Measurements from ENCODE around the gene CD109.
"Not testable (repeated sequence)": the region's sequence is repeated elsewhere in the genome, so short reads cannot be mapped to it uniquely, and the experiment has no call there.

- TF ChIP-seq, protein P1, sequence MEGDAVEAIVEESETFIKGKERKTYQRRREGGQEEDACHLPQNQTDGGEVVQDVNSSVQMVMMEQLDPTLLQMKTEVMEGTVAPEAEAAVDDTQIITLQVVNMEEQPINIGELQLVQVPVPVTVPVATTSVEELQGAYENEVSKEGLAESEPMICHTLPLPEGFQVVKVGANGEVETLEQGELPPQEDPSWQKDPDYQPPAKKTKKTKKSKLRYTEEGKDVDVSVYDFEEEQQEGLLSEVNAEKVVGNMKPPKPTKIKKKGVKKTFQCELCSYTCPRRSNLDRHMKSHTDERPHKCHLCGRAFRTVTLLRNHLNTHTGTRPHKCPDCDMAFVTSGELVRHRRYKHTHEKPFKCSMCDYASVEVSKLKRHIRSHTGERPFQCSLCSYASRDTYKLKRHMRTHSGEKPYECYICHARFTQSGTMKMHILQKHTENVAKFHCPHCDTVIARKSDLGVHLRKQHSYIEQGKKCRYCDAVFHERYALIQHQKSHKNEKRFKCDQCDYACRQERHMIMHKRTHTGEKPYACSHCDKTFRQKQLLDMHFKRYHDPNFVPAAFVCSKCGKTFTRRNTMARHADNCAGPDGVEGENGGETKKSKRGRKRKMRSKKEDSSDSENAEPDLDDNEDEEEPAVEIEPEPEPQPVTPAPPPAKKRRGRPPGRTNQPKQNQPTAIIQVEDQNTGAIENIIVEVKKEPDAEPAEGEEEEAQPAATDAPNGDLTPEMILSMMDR (IDR thresholded peaks at IDR 0.05) = not testable (repeated sequence)
- TF ChIP-seq EZH2phosphoT487 (IDR thresholded peaks at IDR 0.05) = not testable (repeated sequence)
These were observed 16.2 kb upstream of the CD109 start for GRCh38 chr6:73679846-73680245.
